Measurements from ENCODE around the gene SV2C.

DNA sequence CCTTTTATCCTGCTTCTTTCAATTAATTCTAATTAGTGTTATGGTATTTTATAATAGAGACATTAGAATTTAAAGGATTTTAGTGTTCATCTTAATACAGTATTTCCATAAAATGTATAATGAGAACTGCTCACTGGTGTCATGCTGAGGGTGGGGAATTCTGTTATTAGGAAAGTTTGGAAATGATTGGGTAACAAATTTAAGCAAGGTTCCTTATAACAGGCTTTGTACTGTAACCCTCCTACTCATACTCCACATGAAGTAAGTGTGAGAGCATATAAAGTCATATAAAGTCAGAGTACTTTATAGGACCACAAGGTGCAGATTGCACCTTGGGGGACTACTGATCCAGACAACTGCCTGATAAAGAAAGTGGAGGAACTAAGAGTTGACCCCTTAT is 42.2 kb downstream of the SV2C start:
- TF ChIP-seq CTCF (IDR thresholded peaks at IDR 0.05) (no peak), POLR2A (IDR thresholded peaks at IDR 0.05) (no peak)
